ENCODE data around the gene LRRC7. TPM values are rescaled to one million over a fixed set of nuclear protein-coding genes. Genes with fewer than 3 reads are reported as not detected.

Gene LRRC7
- total and polyA plus RNA-seq, 2 of the 13 experiments (the other 11 are each of a cell fraction or from before 2014, with no cell fraction given), result not detected

DNA sequence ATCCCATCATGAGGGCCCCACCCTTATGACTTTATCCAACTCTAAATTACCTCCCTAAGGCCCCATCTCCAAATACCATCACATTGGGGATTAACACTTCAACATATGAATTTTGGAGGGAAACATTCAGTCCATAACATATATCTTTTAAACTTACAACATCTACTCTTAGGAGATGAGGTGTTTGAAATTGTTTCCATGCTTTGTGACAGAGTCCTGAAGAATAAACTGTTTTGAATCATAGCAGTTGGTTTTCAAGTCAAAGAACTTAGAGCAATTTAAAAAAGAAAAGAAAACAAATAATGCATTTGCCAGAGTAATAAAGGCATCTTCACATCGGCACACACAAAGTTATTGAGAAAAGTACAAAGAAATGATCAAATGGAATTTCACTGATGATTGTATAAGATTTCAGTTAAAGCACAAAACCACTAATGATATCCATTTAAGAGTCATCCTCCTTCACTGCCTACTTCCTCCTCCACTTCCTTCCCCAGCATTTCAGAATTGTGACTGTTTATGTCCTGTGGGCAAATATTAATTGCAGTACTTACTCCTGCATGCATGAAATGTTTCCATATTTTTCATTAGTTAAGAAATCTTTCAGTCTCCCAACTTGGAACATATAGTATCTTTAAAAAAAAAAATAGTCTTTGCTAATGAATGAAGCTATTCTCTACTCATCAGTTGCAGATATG is 435.6 kb downstream of the LRRC7 start (continued):
- TF ChIP-seq, protein P1, sequence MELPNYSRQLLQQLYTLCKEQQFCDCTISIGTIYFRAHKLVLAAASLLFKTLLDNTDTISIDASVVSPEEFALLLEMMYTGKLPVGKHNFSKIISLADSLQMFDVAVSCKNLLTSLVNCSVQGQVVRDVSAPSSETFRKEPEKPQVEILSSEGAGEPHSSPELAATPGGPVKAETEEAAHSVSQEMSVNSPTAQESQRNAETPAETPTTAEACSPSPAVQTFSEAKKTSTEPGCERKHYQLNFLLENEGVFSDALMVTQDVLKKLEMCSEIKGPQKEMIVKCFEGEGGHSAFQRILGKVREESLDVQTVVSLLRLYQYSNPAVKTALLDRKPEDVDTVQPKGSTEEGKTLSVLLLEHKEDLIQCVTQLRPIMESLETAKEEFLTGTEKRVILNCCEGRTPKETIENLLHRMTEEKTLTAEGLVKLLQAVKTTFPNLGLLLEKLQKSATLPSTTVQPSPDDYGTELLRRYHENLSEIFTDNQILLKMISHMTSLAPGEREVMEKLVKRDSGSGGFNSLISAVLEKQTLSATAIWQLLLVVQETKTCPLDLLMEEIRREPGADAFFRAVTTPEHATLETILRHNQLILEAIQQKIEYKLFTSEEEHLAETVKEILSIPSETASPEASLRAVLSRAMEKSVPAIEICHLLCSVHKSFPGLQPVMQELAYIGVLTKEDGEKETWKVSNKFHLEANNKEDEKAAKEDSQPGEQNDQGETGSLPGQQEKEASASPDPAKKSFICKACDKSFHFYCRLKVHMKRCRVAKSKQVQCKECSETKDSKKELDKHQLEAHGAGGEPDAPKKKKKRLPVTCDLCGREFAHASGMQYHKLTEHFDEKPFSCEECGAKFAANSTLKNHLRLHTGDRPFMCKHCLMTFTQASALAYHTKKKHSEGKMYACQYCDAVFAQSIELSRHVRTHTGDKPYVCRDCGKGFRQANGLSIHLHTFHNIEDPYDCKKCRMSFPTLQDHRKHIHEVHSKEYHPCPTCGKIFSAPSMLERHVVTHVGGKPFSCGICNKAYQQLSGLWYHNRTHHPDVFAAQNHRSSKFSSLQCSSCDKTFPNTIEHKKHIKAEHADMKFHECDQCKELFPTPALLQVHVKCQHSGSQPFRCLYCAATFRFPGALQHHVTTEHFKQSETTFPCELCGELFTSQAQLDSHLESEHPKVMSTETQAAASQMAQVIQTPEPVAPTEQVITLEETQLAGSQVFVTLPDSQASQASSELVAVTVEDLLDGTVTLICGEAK (IDR thresholded peaks at IDR 0.05), result no peak
- TF ChIP-seq, protein P1 (CRISPR knock-in tag; IDR thresholded peaks at IDR 0.05), result no peak

DNA sequence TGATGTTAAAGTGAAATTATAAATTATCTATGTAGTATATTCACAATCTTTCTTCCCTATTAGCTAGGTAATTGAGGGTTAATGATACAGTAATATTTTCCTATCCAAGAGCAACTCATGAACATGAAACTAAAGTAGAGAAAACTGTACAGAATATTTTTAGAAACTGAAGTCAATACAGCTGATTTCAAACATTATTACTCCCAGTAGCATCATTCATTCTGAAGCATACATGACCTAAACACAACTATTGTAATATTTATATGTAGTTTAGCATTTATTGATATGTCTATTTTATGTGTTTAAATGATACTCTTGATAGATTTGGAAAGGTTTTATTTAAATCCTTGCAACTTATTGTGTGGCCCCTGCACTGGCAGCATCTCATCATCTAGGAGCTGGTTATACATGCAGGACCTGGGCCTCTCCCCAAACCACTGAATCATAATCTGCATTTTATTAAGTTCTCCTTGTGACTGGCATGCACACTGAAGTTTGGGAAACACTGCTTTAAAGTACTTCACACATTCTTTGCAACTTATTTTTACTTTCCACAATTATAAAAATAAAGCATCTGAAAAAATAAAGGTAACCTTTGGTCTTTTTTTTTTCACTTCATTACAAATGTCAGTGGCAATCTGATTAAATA is 437.8 kb downstream of the LRRC7 start:
- intact Hi-C loops (cut with micrococcal nuclease; ENCODE audit: unreplicated experiment) (no loop called here), in situ Hi-C loops (cut with HindIII; ENCODE audit: extremely low pct_ligation_motif_present, low pct_unique_long_range_greater_than_20kb) (no loop called here)
- no peak for DNase-seq (ENCODE audit: low spot score)
- FAIRE-seq, result no peak
- Histone ChIP-seq H2AFZ (ENCODE audit: low read length) (no peak overlapping the region), H4K20me1 (ENCODE audit: insufficient read depth, low read length) (no peaks in the 10 kb centered on the region), H3K4me1 (ENCODE audit: insufficient read depth, low read length) (no peaks in the 10 kb centered on the region), H3K36me3 (replicated peaks in 1 of 2; ENCODE audit: control insufficient read depth in 1 of 2, insufficient read depth in 2 of 2, low read length in 2 of 2) (no peaks in the 10 kb centered on the region), H3K79me2 (ENCODE audit: insufficient read depth, low read length) (no peaks in the 10 kb centered on the region), H3K9me3 (ENCODE audit: low read length) (no peaks in the 10 kb centered on the region), H3K27ac (ENCODE audit: extremely low read length, insufficient read depth, low read length) (no peak overlapping the region), H3K9ac (ENCODE audit: insufficient read depth, low read depth, low read length) (no peak overlapping the region), H3K27me3 (ENCODE audit: control insufficient read depth in 1 of 2, insufficient read depth in 2 of 2, low read length in 2 of 2) (no peaks in the 10 kb centered on the region), H3K4me3 (replicated peaks in 1 of 3; ENCODE audit: insufficient read depth in 1 of 3, low read depth in 2 of 3, low read length in 3 of 3) (no peak overlapping the region), H3K4me2 (ENCODE audit: low read depth, low read length) (no peak overlapping the region)
- no TSS peak for BruUV-seq (replicated peaks)
- ChIA-PET CTCF (ENCODE audit: low intra/inter-chr PET ratio, low total read pairs) (no interaction called here), POLR2A (no interaction called here)
- no peak for ATAC-seq
- TF ChIP-seq TGIF2 (CRISPR knock-in tag; IDR thresholded peaks at IDR 0.05) (no peak), ZFP91 (CRISPR knock-in tag; IDR thresholded peaks at IDR 0.05; ENCODE audit: borderline replicate concordance) (no peak), RBAK (CRISPR knock-in tag; IDR thresholded peaks at IDR 0.05) (no peak), PAWR (CRISPR knock-in tag; IDR thresholded peaks at IDR 0.05; ENCODE audit: borderline replicate concordance) (no peak), HDAC2 (CRISPR knock-in tag; IDR thresholded peaks at IDR 0.05) (no peak), ZNF224 (CRISPR knock-in tag; IDR thresholded peaks at IDR 0.05) (no peak), EED (CRISPR knock-in tag; IDR thresholded peaks at IDR 0.05) (no peak), ATRX (CRISPR knock-in tag; IDR thresholded peaks at IDR 0.05; ENCODE audit: borderline replicate concordance) (no peak), PCBP1 (IDR thresholded peaks at IDR 0.05; ENCODE audit: borderline replicate concordance, low read depth, low read length) (no peak), KLF16 (CRISPR knock-in tag; IDR thresholded peaks at IDR 0.05) (no peak)

Measured in HepG2 (cell line).